Esophagus muscularis mucosa (tissue), 4 donors: ENCODE data around the gene C1QL4. TPM values are rescaled to one million over a fixed set of nuclear protein-coding genes. Genes with fewer than 3 reads are reported as not detected.

Experiments used
- total RNA-seq, 4 donors: library from RNA; depleted of rRNA; stranded (reverse); fragments of >200 nt; gene quantifications; one replicate each; pipeline versions ENCODE4 v1.1.0 to v1.2.1, GENCODE V29; 2016

The C1QL4 gene
- total RNA-seq, 4 donors from 2014 or later = not detected

Other genes starting within 250 kb of the C1QL4 start
- 1 to 10 TPM in 3 of 4 donors, under 1 TPM in 1; 0.66 to 3.0 (median 1.9) TPM for gene DHH, start 242.4 kb downstream of the C1QL4 start, total RNA-seq
- gene LMBR1L, start 226.3 kb downstream of the C1QL4 start, total RNA-seq = 10 to 100 TPM; 24.7 to 54.0 (median 34.3) TPM
- 1,000 to 10,000 TPM in 1 of 4 donors, 100 to 1,000 TPM in 3; 739 to 1,057 (median 846) TPM for gene TUBA1B, start 205.8 kb downstream of the C1QL4 start, total RNA-seq
- gene TUBA1A, start 148.1 kb downstream of the C1QL4 start, total RNA-seq = 1,000 to 10,000 TPM in 2 of 4 donors, 100 to 1,000 TPM in 2; 534 to 1,110 (median 887) TPM
- gene TUBA1C, start 72.1 kb downstream of the C1QL4 start, total RNA-seq = 100 to 1,000 TPM; 129 to 190 (median 167) TPM
- gene PRPH, start 42.0 kb downstream of the C1QL4 start, total RNA-seq = 10 to 100 TPM in 3 of 4 donors, 1 to 10 TPM in 1; 9.9 to 24.5 (median 10.4) TPM
- gene TROAP, start 13.9 kb downstream of the C1QL4 start, total RNA-seq = under 1 TPM in 2 of 4 donors, not detected in 2; 0.26 to 0.80 TPM
- under 1 TPM in 3 of 4 donors, not detected in 1; 0.17 to 0.34 (median 0.26) TPM for gene DNAJC22, start 9.7 kb upstream of the C1QL4 start, total RNA-seq
- gene SPATS2, start 30.3 kb upstream of the C1QL4 start, total RNA-seq = 10 to 100 TPM in 3 of 4 donors, 1 to 10 TPM in 1; 9.5 to 16.6 (median 11.5) TPM
- under 1 TPM in 3 of 4 donors, not detected in 1; 0.34 to 0.66 (median 0.65) TPM for gene KCNH3, start 201.8 kb upstream of the C1QL4 start, total RNA-seq
- 10 to 100 TPM; 43.7 to 71.9 (median 56.4) TPM for gene MCRS1, start 231.0 kb upstream of the C1QL4 start, total RNA-seq